ENCODE data around the gene SUPT6H. TPM values are rescaled to one million over a fixed set of nuclear protein-coding genes. Genes with fewer than 3 reads are reported as not detected.
A peak's percentile ranks its signal among the peaks of the same experiment; 100 is the strongest.

Gene SUPT6H
- total and polyA plus RNA-seq, 9 of the 15 experiments (the other 6 are each of a cell fraction or from before 2014, with no cell fraction given), result 1.7 to 77.7 (median 49.2) TPM

GRCh38 chr17:28744104-28744971, 82.3 kb downstream of the SUPT6H start (continued):
- TF ChIP-seq HMG20A (CRISPR knock-in tag; conservative IDR thresholded peaks at IDR 0.05) (no peak), TRIM25 (IDR thresholded peaks at IDR 0.05; ENCODE audit: borderline replicate concordance) (no peak), IFI16 (CRISPR knock-in tag; IDR thresholded peaks at IDR 0.05) (no peak), CCAR2 (IDR thresholded peaks at IDR 0.05; ENCODE audit: low read depth, low read length) (no peak), STAT5A (IDR thresholded peaks at IDR 0.05; ENCODE audit: borderline replicate concordance, low read length) (no peak), USF2 (CRISPR knock-in tag; IDR thresholded peaks at IDR 0.05) (0 out of 2 replicates have a peak, but pooled peaks have one; percentile 7), ZNF282 (CRISPR knock-in tag; IDR thresholded peaks at IDR 0.05) (no peak), DMBX1 (CRISPR knock-in tag; IDR thresholded peaks at IDR 0.05; ENCODE audit: borderline replicate concordance) (no peak; the same call in 1 of the 2 replicates), PREB (CRISPR knock-in tag; IDR thresholded peaks at IDR 0.05) (peak; percentile 44; the same call in 1 of the 2 replicates), FOXO4 (CRISPR knock-in tag; IDR thresholded peaks at IDR 0.05) (peak; percentile 60; the same call in 1 of the 2 replicates), MTA3 (IDR thresholded peaks at IDR 0.05; ENCODE audit: borderline replicate concordance) (peak; percentile 98), ZBTB33 (CRISPR knock-in tag; IDR thresholded peaks at IDR 0.05) (peak; percentile 67), PHF8 (IDR thresholded peaks at IDR 0.05; ENCODE audit: borderline replicate concordance, low read length) (peak; percentile 80), ZNF316 (IDR thresholded peaks at IDR 0.05) (no peak), ZNF224 (CRISPR knock-in tag; IDR thresholded peaks at IDR 0.05) (0 out of 2 replicates have a peak, but pooled peaks have one; percentile 85), ZBTB17 (CRISPR knock-in tag; IDR thresholded peaks at IDR 0.05) (0 out of 2 replicates have a peak, but pooled peaks have one; percentile 6), PATZ1 (CRISPR knock-in tag; IDR thresholded peaks at IDR 0.05; ENCODE audit: borderline replicate concordance) (no peak)

All from K562 (cell line).